K562 (cell line): ENCODE results near the gene TXNRD1. TPM values are rescaled to one million over a fixed set of nuclear protein-coding genes. Genes with fewer than 3 reads are reported as not detected.

Source experiments
- ATAC-seq: fragments of 200-7000 bp; cut with Tn5 transposase; 3 replicates; pipeline ENCODE4 v1.9.1; 2020; ENCODE audit warnings: moderate library complexity
- BruUV-seq: library from RNA; stranded (reverse); fragments of 400-500 nt; replicated peaks from 2 replicates; lab custom pipeline; 2021; lab: Mats Ljungman, UMichigan
- CTCF ChIA-PET: fragments of 300-600 bp; formaldehyde crosslinking; extraction: SDS; loops from one replicate; lab custom pipeline; 2021; ENCODE audit warnings: low intra/inter-chr PET ratio; lab: Yijun Ruan, JAX
- POLR2A ChIA-PET: fragments of 300-600, 350-650 bp; sonication (Branson Sonifier 250); formaldehyde crosslinking; extraction: SDS; loops from one replicate; lab custom pipeline; 2021; ENCODE audit warnings: antibody characterized with exemption, inconsistent platforms; lab: Yijun Ruan, JAX
- DNase-seq, 4 experiments: peaks; one replicate each; pipeline versions ENCODE4 v3.0.0 to v3.0.0-alpha.2; 2011 to 2018; ENCODE audit warnings: low spot score in 3 of 4, mixed read lengths in 3 of 4; ENCODE audit errors: extremely low read depth in 1 of 4
- FAIRE-seq: peaks from 2 replicates; lab custom pipeline; 2011; peaks lifted over from hg19 to GRCh38; lab: Jason Lieb, UNC
- H2AFZ ChIP-seq: 2 replicates; pipeline ENCODE4 v1.6.0; 2011; ENCODE audit warnings: low read depth, low read length, control low read depth, inconsistent platforms
- H3K27ac ChIP-seq: fragments of 200-600 bp; 3 replicates; pipeline ENCODE4 v1.8.0; 2011; ENCODE audit warnings: low read depth, mild to moderate bottlenecking, control low read depth, inconsistent platforms, low read length, moderate library complexity, mixed read lengths; ENCODE audit errors: extremely low read depth
- H3K27me3 ChIP-seq, 2 experiments: fragments of 300-600 bp in 1 of 2; 2 replicates in 1 of 2; 3 replicates in 1 of 2; pipeline versions ENCODE4 v1.6.0 to v1.8.0; 2011; ENCODE audit warnings: inconsistent platforms in 2 of 2, low read length in 2 of 2, mild to moderate bottlenecking in 1 of 2, mixed read lengths in 1 of 2, moderate library complexity in 1 of 2; ENCODE audit not compliant: control insufficient read depth in 2 of 2, insufficient read depth in 2 of 2
- H3K36me3 ChIP-seq: fragments of 300-600 bp; 3 replicates; pipeline ENCODE4 v1.8.0; 2011; ENCODE audit warnings: mild to moderate bottlenecking, low read length, inconsistent platforms; ENCODE audit not compliant: control insufficient read depth, insufficient read depth
- H3K4me1 ChIP-seq, 2 experiments: fragments of 200-600 bp in 1 of 2; replicated peaks in 1 of 2; 2 replicates in 1 of 2; 3 replicates in 1 of 2; pipeline versions ENCODE4 v1.5.1 to v1.8.0; 2011; ENCODE audit warnings: inconsistent platforms in 2 of 2, low read length in 2 of 2, mild to moderate bottlenecking in 1 of 2, mixed read lengths in 1 of 2, moderate library complexity in 1 of 2; ENCODE audit not compliant: control insufficient read depth in 2 of 2, insufficient read depth in 2 of 2
- H3K4me2 ChIP-seq: 2 replicates; pipeline ENCODE4 v1.6.1; 2011; ENCODE audit warnings: low read length, control low read depth, inconsistent platforms, mixed read lengths; ENCODE audit not compliant: insufficient read depth
- H3K4me3 ChIP-seq: fragments of 200-600 bp; sonication (generic), shearing (Covaris generic); 2 replicates; pipeline ENCODE4 v1.5.1; 2016; ENCODE audit warnings: control low read depth, inconsistent platforms
- H3K79me2 ChIP-seq: fragments of 200-600 bp; 3 replicates; pipeline ENCODE4 v1.8.0; 2011; ENCODE audit warnings: low read length, inconsistent platforms; ENCODE audit not compliant: control insufficient read depth, insufficient read depth
- H3K9ac ChIP-seq, 2 experiments: 2 replicates each; pipeline versions ENCODE4 v1.6.0 to v1.6.1; 2011; ENCODE audit warnings: low read depth in 2 of 2, low read length in 2 of 2, control low read depth in 1 of 2, inconsistent platforms in 1 of 2, mild to moderate bottlenecking in 1 of 2, mixed read lengths in 1 of 2; ENCODE audit not compliant: insufficient read depth in 1 of 2
- H3K9me1 ChIP-seq: one replicate; pipeline ENCODE4 v1.6.0; 2011; ENCODE audit warnings: inconsistent platforms, mild to moderate bottlenecking, low read length, moderate library complexity; ENCODE audit not compliant: control insufficient read depth, insufficient read depth
- H3K9me3 ChIP-seq: replicated peaks from 2 replicates; pipeline ENCODE4 v1.5.1; 2011; ENCODE audit warnings: low read depth, low read length, inconsistent platforms; ENCODE audit not compliant: control insufficient read depth, insufficient read depth
- H4K20me1 ChIP-seq: replicated peaks from 2 replicates; pipeline ENCODE4 v1.6.1; 2011; ENCODE audit warnings: low read length, inconsistent platforms, mixed read lengths; ENCODE audit not compliant: control insufficient read depth, insufficient read depth
- CHD2 ChIP-seq: IDR thresholded peaks from 2 replicates; pipeline ENCODE4 v1.6.1; 2011; ENCODE audit warnings: low read depth, low read length
- HDGF ChIP-seq: fragments of 450-650 bp; IDR thresholded peaks from 2 replicates; pipeline ENCODE4 v1.6.1; 2016
- KDM2B ChIP-seq: fragments of 250-450 bp; sonication (Bioruptor Pico); IDR thresholded peaks from 2 replicates; pipeline ENCODE4 v1.8.0; 2021; ENCODE audit warnings: mild to moderate bottlenecking, moderate library complexity
- MTA3 ChIP-seq: fragments of 450-650 bp; formaldehyde crosslinking; IDR thresholded peaks from 2 replicates; pipeline ENCODE4 v1.6.1; 2017; ENCODE audit warnings: mild to moderate bottlenecking, borderline replicate concordance
- NFE2 ChIP-seq: IDR thresholded peaks from 2 replicates; pipeline ENCODE4 v1.6.1; 2014; ENCODE audit warnings: antibody characterized with exemption, low read depth
- RHOXF2B ChIP-seq: fragments of 250-450 bp; sonication (Bioruptor Pico); conservative IDR thresholded peaks from 2 replicates; pipeline ENCODE4 v1.5.1; 2021
- SMARCC2 ChIP-seq: fragments of 450-650 bp; IDR thresholded peaks from 2 replicates; pipeline ENCODE4 v1.6.1; 2017; ENCODE audit warnings: antibody characterized with exemption, moderate library complexity, mild to moderate bottlenecking, low read depth
- SP1 ChIP-seq: sonication (generic); formaldehyde crosslinking; IDR thresholded peaks from 2 replicates; pipeline ENCODE4 v1.8.1; 2022; ENCODE audit warnings: mild to moderate bottlenecking, missing genetic modification reagents
- ZC3H4 ChIP-seq: sonication (generic); formaldehyde crosslinking; IDR thresholded peaks from 2 replicates; pipeline ENCODE4 v1.9.0; 2021; ENCODE audit warnings: missing genetic modification reagents, borderline replicate concordance
- WGBS: fragments of 100-300 bp; shearing (Covaris generic); methylation state at CpG from one replicate; pipeline ENCODE4 v1.1.6; 2016; ENCODE audit warnings: low coverage, mixed read lengths; ENCODE audit not compliant: insufficient coverage; ENCODE audit errors: missing lambda C conversion rate; 5-methylcytosine and 5-hydroxymethylcytosine counted together
- in situ Hi-C: fragments of 300-500 bp; cut with MboI; formaldehyde crosslinking; loops from 4 replicates; pipeline ENCODE4 v1.15.0; 2018; ENCODE audit warnings: inconsistent platforms, mixed read lengths
- intact Hi-C: fragments of 100-400 bp; cut with micrococcal nuclease; formaldehyde crosslinking; loops from 2 replicates; pipeline ENCODE4 v1.14.2; 2022
- polyA plus RNA-seq, 8 experiments: library from polyadenylated mRNA; depleted of rRNA in 4 of 8; stranded (reverse) in 5 of 8; unstranded in 3 of 8; fragments of >200 nt; fragmentation: Nextera tagmentation in 2 of 8; fragmentation: Illumina TruSeq in 1 of 8; extraction: Ambion mirVana in 2 of 8; extraction: Trizol in 1 of 8; gene quantifications; 2 replicates each; pipeline versions ENCODE4 v1.2.1 to v1.2.3, GENCODE V29; 2011 to 2014; ENCODE audit warnings: inconsistent platforms in 1 of 8, missing spikeins in 1 of 8
- total RNA-seq, 7 experiments: library from RNA; depleted of rRNA in 6 of 7; stranded (reverse); fragments of >200 nt in 6 of 7; fragmentation: Illumina TruSeq in 2 of 7; extraction: Trizol in 2 of 7; gene quantifications; 2 replicates each; pipeline versions ENCODE4 v1.2.1 to v1.2.3, GENCODE V29; 2011 to 2021; ENCODE audit warnings: low replicate concordance in 1 of 7
- TF ChIP-seq, protein P1 (sequence below): fragments of 250-450 bp; sonication (Bioruptor Pico); IDR thresholded peaks from 2 replicates; pipeline ENCODE4 v1.5.0; 2020; ENCODE audit warnings: mild to moderate bottlenecking
- TF ChIP-seq, protein P2 (sequence below): fragments of 250-450 bp; sonication (Bioruptor Pico); IDR thresholded peaks from 2 replicates; pipeline ENCODE4 v1.6.1; 2021; ENCODE audit warnings: mild to moderate bottlenecking

The TXNRD1 gene
- total and polyA plus RNA-seq, 9 of the 15 experiments (the other 6 are each of a cell fraction or from before 2014, with no cell fraction given): 107 to 189 (median 146) TPM

DNA sequence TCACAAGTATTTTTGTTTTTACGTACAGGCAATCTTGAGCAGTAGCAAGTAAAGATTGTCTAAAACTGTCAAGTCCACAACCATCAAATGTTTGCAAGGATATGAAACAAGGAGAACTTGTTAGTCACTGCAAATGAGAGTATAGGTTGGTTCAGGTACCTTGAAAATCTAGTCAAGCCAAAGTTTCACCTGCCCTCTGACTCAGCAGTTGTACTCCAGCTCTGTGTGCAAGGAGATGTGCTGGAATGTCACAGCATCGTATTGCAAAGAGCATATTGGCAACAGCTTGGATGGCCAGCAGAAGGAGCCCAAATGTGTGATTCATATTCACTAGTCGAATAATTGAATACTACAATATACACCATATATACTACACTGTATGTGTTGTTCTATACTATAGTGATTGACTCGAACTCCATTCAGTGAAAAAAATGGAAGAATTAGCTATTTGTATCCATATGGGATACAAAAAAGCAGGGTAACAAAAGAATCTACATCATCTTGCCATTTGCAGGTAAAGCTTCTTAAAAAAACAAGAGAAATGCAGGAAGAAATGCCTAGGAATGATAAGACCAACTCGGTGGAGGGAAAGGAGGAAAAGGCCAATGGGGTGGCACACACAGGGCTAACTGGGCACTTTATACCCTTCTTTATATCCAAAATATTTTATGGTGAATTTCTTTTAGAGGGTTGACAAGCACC, 131.9 kb downstream of the TXNRD1 start:
- BruUV-seq: no TSS peak
- Histone ChIP-seq H3K27ac (no peak overlapping the region), H4K20me1 (no peaks in the 10 kb centered on the region; the same call in 1 of the 2 replicates), H3K9me3 (no peaks in the 10 kb centered on the region; the same call in 1 of the 2 replicates), H3K4me3 (no peak overlapping the region), H3K36me3 (peaks cover 91% of the 10 kb centered on the region), H2AFZ (no peak overlapping the region), H3K79me2 (0 out of 3 replicates have a peak, but pooled peaks cover 8% of the 10 kb centered on the region), H3K4me2 (no peak overlapping the region), H3K9ac (no peak overlapping the region), H3K27me3 (no peaks in the 10 kb centered on the region), H3K4me1 (no peaks in the 10 kb centered on the region), H3K9me1 (peaks cover 3% of the 10 kb centered on the region)
- ChIA-PET CTCF (no interaction called here), POLR2A (no interaction called here)
- intact Hi-C loops (no loop called here), in situ Hi-C loops (no loop called here)
- 0 out of 2 replicates have a peak, but pooled peaks have one; percentile 12 for TF ChIP-seq NFE2
- no peak for TF ChIP-seq SP1 (CRISPR knock-in tag)
- no peak for TF ChIP-seq SMARCC2
- FAIRE-seq (no peak), DNase-seq (no peak), ATAC-seq (no peak)
- 80% methylated on average over 5 of the region's 5 CpGs for WGBS

DNA sequence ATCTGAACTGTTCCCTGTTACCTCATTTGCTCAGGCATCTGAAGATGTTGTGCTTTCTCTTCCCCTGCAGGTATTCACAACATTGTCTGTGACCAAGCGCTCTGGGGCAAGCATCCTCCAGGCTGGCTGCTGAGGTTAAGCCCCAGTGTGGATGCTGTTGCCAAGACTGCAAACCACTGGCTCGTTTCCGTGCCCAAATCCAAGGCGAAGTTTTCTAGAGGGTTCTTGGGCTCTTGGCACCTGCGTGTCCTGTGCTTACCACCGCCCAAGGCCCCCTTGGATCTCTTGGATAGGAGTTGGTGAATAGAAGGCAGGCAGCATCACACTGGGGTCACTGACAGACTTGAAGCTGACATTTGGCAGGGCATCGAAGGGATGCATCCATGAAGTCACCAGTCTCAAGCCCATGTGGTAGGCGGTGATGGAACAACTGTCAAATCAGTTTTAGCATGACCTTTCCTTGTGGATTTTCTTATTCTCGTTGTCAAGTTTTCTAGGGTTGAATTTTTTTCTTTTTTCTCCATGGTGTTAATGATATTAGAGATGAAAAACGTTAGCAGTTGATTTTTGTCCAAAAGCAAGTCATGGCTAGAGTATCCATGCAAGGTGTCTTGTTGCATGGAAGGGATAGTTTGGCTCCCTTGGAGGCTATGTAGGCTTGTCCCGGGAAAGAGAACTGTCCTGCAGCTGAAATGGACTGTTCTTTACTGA, 132.9 kb downstream of the TXNRD1 start:
- no peaks in the 10 kb centered on the region; the same call in 1 of the 2 replicates for H4K20me1 ChIP-seq
- WGBS: 90% methylated on average over 11 of the region's 11 CpGs
- ATAC-seq: no peak
- H3K27ac ChIP-seq: no peak overlapping the region
- no peak for TF ChIP-seq CHD2
- no peak for TF ChIP-seq RHOXF2B (CRISPR knock-in tag)
- TF ChIP-seq, protein P1, sequence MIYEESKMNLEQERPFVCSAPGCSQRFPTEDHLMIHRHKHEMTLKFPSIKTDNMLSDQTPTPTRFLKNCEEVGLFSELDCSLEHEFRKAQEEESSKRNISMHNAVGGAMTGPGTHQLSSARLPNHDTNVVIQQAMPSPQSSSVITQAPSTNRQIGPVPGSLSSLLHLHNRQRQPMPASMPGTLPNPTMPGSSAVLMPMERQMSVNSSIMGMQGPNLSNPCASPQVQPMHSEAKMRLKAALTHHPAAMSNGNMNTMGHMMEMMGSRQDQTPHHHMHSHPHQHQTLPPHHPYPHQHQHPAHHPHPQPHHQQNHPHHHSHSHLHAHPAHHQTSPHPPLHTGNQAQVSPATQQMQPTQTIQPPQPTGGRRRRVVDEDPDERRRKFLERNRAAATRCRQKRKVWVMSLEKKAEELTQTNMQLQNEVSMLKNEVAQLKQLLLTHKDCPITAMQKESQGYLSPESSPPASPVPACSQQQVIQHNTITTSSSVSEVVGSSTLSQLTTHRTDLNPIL (CRISPR knock-in tag): no peak
- TF ChIP-seq KDM2B (CRISPR knock-in tag): no peak
- no peak for TF ChIP-seq ZC3H4 (CRISPR knock-in tag)
- no peak for TF ChIP-seq MTA3
- no peak for TF ChIP-seq HDGF
- TF ChIP-seq, protein P2, sequence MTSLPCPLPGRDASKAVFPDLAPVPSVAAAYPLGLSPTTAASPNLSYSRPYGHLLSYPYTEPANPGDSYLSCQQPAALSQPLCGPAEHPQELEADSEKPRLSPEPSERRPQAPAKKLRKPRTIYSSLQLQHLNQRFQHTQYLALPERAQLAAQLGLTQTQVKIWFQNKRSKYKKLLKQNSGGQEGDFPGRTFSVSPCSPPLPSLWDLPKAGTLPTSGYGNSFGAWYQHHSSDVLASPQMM (CRISPR knock-in tag): no peak
- BruUV-seq: no TSS peak
- no peaks in the 10 kb centered on the region for H3K9me3 ChIP-seq
- no peak for FAIRE-seq
- ChIA-PET CTCF (no interaction called here), POLR2A (interaction anchor here (0.9 kb wide), 1 partner anchor 8 kb away, joined by 3 read pairs; no protein-coding TSS in a partner anchor)
- H3K9me1 ChIP-seq: peaks cover 3% of the 10 kb centered on the region
- H3K27me3 ChIP-seq: no peaks in the 10 kb centered on the region
- H3K36me3 ChIP-seq: peaks cover 90% of the 10 kb centered on the region
- intact Hi-C loops: no loop called here
- H2AFZ ChIP-seq: no peak overlapping the region
- in situ Hi-C loops: no loop called here
- H3K4me2 ChIP-seq: no peak overlapping the region
- no peaks in the 10 kb centered on the region for H3K4me1 ChIP-seq
- H3K9ac ChIP-seq: no peak overlapping the region
- H3K4me3 ChIP-seq: no peak overlapping the region
- no peak for DNase-seq
- 0 out of 3 replicates have a peak, but pooled peaks cover 3% of the 10 kb centered on the region for H3K79me2 ChIP-seq
